Astrocyte (in vitro differentiated cells and primary cell): ENCODE data around the gene ZC3H18. TPM values are rescaled to one million over a fixed set of nuclear protein-coding genes. Genes with fewer than 3 reads are reported as not detected.

Experiments used
- DNase-seq: peaks from one replicate; pipeline ENCODE4 v3.0.0-alpha.2; 2010; ENCODE audit warnings: low read depth
- FAIRE-seq: peaks from 2 replicates; lab custom pipeline; 2011; peaks lifted over from hg19 to GRCh38; lab: Jason Lieb, UNC
- H2AFZ ChIP-seq: 2 replicates; pipeline ENCODE4 v1.6.0; 2012; ENCODE audit warnings: low read depth, low read length, inconsistent platforms
- H3K27ac ChIP-seq: 2 replicates; pipeline ENCODE4 v1.5.1; 2011; ENCODE audit warnings: low read depth, low read length, inconsistent platforms
- H3K27me3 ChIP-seq: 2 replicates; pipeline ENCODE4 v1.6.0; 2011; ENCODE audit warnings: low read length, inconsistent platforms; ENCODE audit not compliant: insufficient read depth
- H3K36me3 ChIP-seq: 2 replicates; pipeline ENCODE4 v1.5.1; 2011; ENCODE audit warnings: low read length, inconsistent platforms; ENCODE audit not compliant: insufficient read depth
- H3K4me1 ChIP-seq: 2 replicates; pipeline ENCODE4 v1.5.1; 2011; ENCODE audit warnings: low read length, inconsistent platforms; ENCODE audit not compliant: insufficient read depth
- H3K4me2 ChIP-seq: 2 replicates; pipeline ENCODE4 v1.6.0; 2012; ENCODE audit warnings: low read length, inconsistent platforms
- H3K4me3 ChIP-seq: 2 replicates; pipeline ENCODE4 v1.5.1; 2011; ENCODE audit warnings: low read depth, mild to moderate bottlenecking, low read length, inconsistent platforms; ENCODE audit not compliant: insufficient read depth
- H3K79me2 ChIP-seq: 2 replicates; pipeline ENCODE4 v1.6.0; 2012; ENCODE audit warnings: mild to moderate bottlenecking, low read length, inconsistent platforms; ENCODE audit not compliant: insufficient read depth
- H3K9ac ChIP-seq: 2 replicates; pipeline ENCODE4 v1.6.0; 2012; ENCODE audit warnings: mild to moderate bottlenecking, low read length, inconsistent platforms
- H3K9me3 ChIP-seq: 2 replicates; pipeline ENCODE4 v1.5.1; 2012; ENCODE audit warnings: low read depth, mild to moderate bottlenecking, low read length, inconsistent platforms; ENCODE audit not compliant: insufficient read depth
- H4K20me1 ChIP-seq: 2 replicates; pipeline ENCODE4 v1.6.0; 2012; ENCODE audit warnings: low read length, inconsistent platforms; ENCODE audit not compliant: insufficient read depth
- H3K27ac Mint-ChIP-seq: one replicate; pipeline ENCODE4 v1.8.0; 2021; ENCODE audit warnings: mild to moderate bottlenecking, mixed read lengths; ENCODE audit not compliant: unreplicated experiment
- H3K27me3 Mint-ChIP-seq: one replicate; pipeline ENCODE4 v1.8.0; 2021; ENCODE audit warnings: low read depth, mixed read lengths; ENCODE audit not compliant: unreplicated experiment
- H3K36me3 Mint-ChIP-seq: one replicate; pipeline ENCODE4 v1.8.0; 2021; ENCODE audit warnings: low read depth, mixed read lengths; ENCODE audit not compliant: unreplicated experiment
- H3K4me1 Mint-ChIP-seq: one replicate; pipeline ENCODE4 v1.8.0; 2021; ENCODE audit warnings: low read depth, mixed read lengths; ENCODE audit not compliant: unreplicated experiment
- H3K4me3 Mint-ChIP-seq: one replicate; pipeline ENCODE4 v1.8.0; 2021; ENCODE audit warnings: mild to moderate bottlenecking, moderate library complexity, mixed read lengths; ENCODE audit not compliant: unreplicated experiment
- H3K9me3 Mint-ChIP-seq: one replicate; pipeline ENCODE4 v1.8.0; 2021; ENCODE audit warnings: mild to moderate bottlenecking, mixed read lengths; ENCODE audit not compliant: unreplicated experiment
- CTCF ChIP-seq: IDR thresholded peaks from 2 replicates; pipeline ENCODE4 v1.5.1; 2011; ENCODE audit warnings: low read depth, mild to moderate bottlenecking, inconsistent platforms, low read length, moderate library complexity; ENCODE audit not compliant: insufficient read depth
- EZH2 ChIP-seq: IDR thresholded peaks from 2 replicates; pipeline ENCODE4 v1.6.1; 2012; ENCODE audit warnings: mild to moderate bottlenecking, low read length, inconsistent platforms; ENCODE audit not compliant: insufficient read depth
- total RNA-seq: library from RNA; stranded (reverse); gene quantifications from 2 replicates; pipeline ENCODE4 v1.2.1, GENCODE V29; 2021

The ZC3H18 gene
- total RNA-seq, 1 donor from 2014 or later, result 32.8 TPM

GRCh38 chr16:88636488-88637265 is 66.5 kb downstream of the ZC3H18 start:
- Mint-ChIP-seq H3K4me1 (peaks cover 4% of the 10 kb centered on the region), H3K27ac (no peak overlapping the region), H3K27me3 (peaks cover 15% of the 10 kb centered on the region), H3K36me3 (peaks cover 9% of the 10 kb centered on the region), H3K9me3 (no peaks in the 10 kb centered on the region), H3K4me3 (no peak overlapping the region)
- no peak overlapping the region for H3K27ac ChIP-seq
- no peak overlapping the region for H2AFZ ChIP-seq
- no peaks in the 10 kb centered on the region for H3K79me2 ChIP-seq
- H3K4me3 ChIP-seq, result no peak overlapping the region
- H4K20me1 ChIP-seq, result peaks cover 14% of the 10 kb centered on the region
- DNase-seq, result no peak
- no peaks in the 10 kb centered on the region for H3K9me3 ChIP-seq
- no peak overlapping the region for H3K4me2 ChIP-seq
- H3K4me1 ChIP-seq, result peaks cover 14% of the 10 kb centered on the region
- H3K9ac ChIP-seq, result no peak overlapping the region
- H3K36me3 ChIP-seq, result no peaks in the 10 kb centered on the region
- H3K27me3 ChIP-seq, result peaks cover 20% of the 10 kb centered on the region
- no peak for FAIRE-seq
- TF ChIP-seq EZH2 (no peak), CTCF (no peak)

- Mint-ChIP-seq H3K4me3 (no peak within 1 kb of the TSS), H3K27me3 (peaks cover 15% of the 10 kb centered on the region), H3K36me3 (peaks cover 9% of the 10 kb centered on the region), H3K4me1 (peaks cover 4% of the 10 kb centered on the region), H3K9me3 (no peaks in the 10 kb centered on the region), H3K27ac (peak within 1 kb of the TSS; percentile 38)
- Histone ChIP-seq H3K9ac (no peak within 1 kb of the TSS), H3K4me3 (no peak within 1 kb of the TSS), H3K27ac (no peak within 1 kb of the TSS), H3K4me2 (no peak within 1 kb of the TSS), H3K9me3 (no peaks in the 10 kb centered on the region), H2AFZ (no peak within 1 kb of the TSS), H3K79me2 (no peaks in the 10 kb centered on the region), H3K27me3 (peaks cover 20% of the 10 kb centered on the region), H3K36me3 (no peaks in the 10 kb centered on the region), H4K20me1 (peaks cover 8% of the 10 kb centered on the region), H3K4me1 (peaks cover 14% of the 10 kb centered on the region)
- FAIRE-seq (no peak), DNase-seq (no peak)
- TF ChIP-seq CTCF, result no peak
- no peak for TF ChIP-seq EZH2
Measured at GRCh38 chr16:88638323-88639230, 68.4 kb downstream of the ZC3H18 start, which contains the start of gene IL17C. Gene IL17C, plus strand, starts transcription at chr16:88638572. Its CDS starts 70 bp downstream, at chr16:88638642.
